ENCODE data around the gene NUDT5. TPM values are rescaled to one million over a fixed set of nuclear protein-coding genes. Genes with fewer than 3 reads are reported as not detected.

The NUDT5 gene
- polyA plus RNA-seq, 1 of the 3 experiments (the other 2 are of a cell fraction) = 61.2 TPM

GRCh38 chr10:12200850-12201249 lies 5.2 kb upstream of the NUDT5 start:
- Histone ChIP-seq H2AFZ (ENCODE audit: low read depth) (no peak overlapping the region), H3K36me3 (replicated peaks in 1 of 2; ENCODE audit: control insufficient read depth in 1 of 2, insufficient read depth in 2 of 2, low read length in 1 of 2) (peaks cover 50 to 51% of the 10 kb centered on the region in 2 experiments), H3K9ac (no peak overlapping the region), H3F3A (replicated peaks; ENCODE audit: insufficient read depth) (no peaks in the 10 kb centered on the region), H3K4me3 (ENCODE audit: low read depth in 2 of 2, low read length in 1 of 2) (no peak overlapping the region), H3K9me3 (no peaks in the 10 kb centered on the region), H3K79me2 (ENCODE audit: insufficient read depth) (peaks cover 100% of the 10 kb centered on the region), H3K4me2 (no peak overlapping the region), H3K27ac (ENCODE audit: low read depth in 2 of 2, low read length in 1 of 2) (no peak overlapping the region), H3K9me2 (no peaks in the 10 kb centered on the region), H3K4me1 (ENCODE audit: control insufficient read depth in 1 of 2, insufficient read depth in 2 of 2, low read depth in 1 of 2, low read length in 1 of 2) (peaks cover 0 to 7% of the 10 kb centered on the region in 2 experiments; a peak in 3 of 4 replicates), H4K20me1 (ENCODE audit: insufficient read depth) (peaks cover 37% of the 10 kb centered on the region; the same call in 1 of the 2 replicates), H3K27me3 (ENCODE audit: insufficient read depth) (no peaks in the 10 kb centered on the region)
- DNase-seq = no peak
- CTCF ChIA-PET = interaction anchor here (9.1 kb wide), 1 partner anchor 14 kb away, joined by 78 read pairs; no protein-coding TSS in a partner anchor
- WGBS (ENCODE audit: low lambda C conversion rate) = 97% methylated on average over 5 of the region's 5 CpGs
- TF ChIP-seq SIN3A (IDR thresholded peaks at IDR 0.05; ENCODE audit: borderline replicate concordance, low read depth, low read length) (no peak), RCOR1 (IDR thresholded peaks at IDR 0.05; ENCODE audit: low read length) (no peak), FOSL2 (IDR thresholded peaks at IDR 0.05; ENCODE audit: borderline replicate concordance, low read depth) (no peak), CHD2 (IDR thresholded peaks at IDR 0.05; ENCODE audit: low read length, partially characterized antibody) (no peak), TCF12 (IDR thresholded peaks at IDR 0.05) (no peak), ELF1 (IDR thresholded peaks at IDR 0.05) (no peak), IRF3 (IDR thresholded peaks at IDR 0.05; ENCODE audit: low read depth, low read length) (no peak), MEF2A (IDR thresholded peaks at IDR 0.05; ENCODE audit: borderline replicate concordance, low read depth) (no peak), EZH2phosphoT487 (IDR thresholded peaks at IDR 0.05; ENCODE audit: borderline replicate concordance, low read depth) (no peak), FOXM1 (IDR thresholded peaks at IDR 0.05; ENCODE audit: low read depth) (no peak), NRF1 (IDR thresholded peaks at IDR 0.05; ENCODE audit: low read depth, low read length) (no peak), POLR2AphosphoS5 (IDR thresholded peaks at IDR 0.05; ENCODE audit: low read depth, low read length) (no peak), CTCF (IDR thresholded peaks at IDR 0.05) (no peak)
- POLR2A ChIA-PET = no interaction called here

- Histone ChIP-seq H3F3A (replicated peaks; ENCODE audit: insufficient read depth) (peaks cover 5% of the 10 kb centered on the region), H3K9me3 (no peaks in the 10 kb centered on the region), H3K27ac (ENCODE audit: low read depth in 2 of 2, low read length in 1 of 2) (no peak overlapping the region), H3K27me3 (ENCODE audit: insufficient read depth) (no peaks in the 10 kb centered on the region), H3K4me1 (ENCODE audit: control insufficient read depth in 1 of 2, insufficient read depth in 2 of 2, low read depth in 1 of 2, low read length in 1 of 2) (peaks cover 0 to 10% of the 10 kb centered on the region in 2 experiments; a peak in 3 of 4 replicates), H2AFZ (ENCODE audit: low read depth) (no peak overlapping the region), H3K9me2 (no peaks in the 10 kb centered on the region), H3K36me3 (replicated peaks in 1 of 2; ENCODE audit: control insufficient read depth in 1 of 2, insufficient read depth in 2 of 2, low read length in 1 of 2) (peaks cover 36 to 38% of the 10 kb centered on the region in 2 experiments), H4K20me1 (ENCODE audit: insufficient read depth) (peaks cover 26% of the 10 kb centered on the region; the same call in 1 of the 2 replicates), H3K4me2 (peak overlapping the region; percentile 57), H3K79me2 (ENCODE audit: insufficient read depth) (peaks cover 97% of the 10 kb centered on the region), H3K9ac (no peak overlapping the region), H3K4me3 (ENCODE audit: low read depth in 2 of 2, low read length in 1 of 2) (peak overlapping the region in 1 of 2 experiments; percentile 17; a peak in 2 of 4 replicates)
- ChIA-PET POLR2A (no interaction called here), CTCF (interaction anchor here (1.3 to 9.1 kb wide), 2 partner anchors 17 to 68 kb away, joined by 3 to 78 read pairs; no protein-coding TSS in a partner anchor)
- TF ChIP-seq NRF1 (IDR thresholded peaks at IDR 0.05; ENCODE audit: low read depth, low read length) = no peak
- TF ChIP-seq USF1 (IDR thresholded peaks at IDR 0.05; ENCODE audit: borderline replicate concordance, low read depth) = no peak
- TF ChIP-seq REST (IDR thresholded peaks at IDR 0.05; ENCODE audit: low read depth, low read length) = no peak
- no peak for TF ChIP-seq JUND (IDR thresholded peaks at IDR 0.05)
- DNase-seq = no peak
- WGBS (ENCODE audit: low lambda C conversion rate) = 62% methylated on average over 2 of the region's 2 CpGs
These were observed 2.5 kb upstream of the NUDT5 start for GRCh38 chr10:12198156-12198555.
